HG03442 (cell line): ENCODE results near the gene FTSJ3.
A peak's percentile ranks its signal among the peaks of the same experiment; 100 is the strongest.
"Not testable (repeated sequence)": the region's sequence is repeated elsewhere in the genome, so short reads cannot be mapped to it uniquely, and the experiment has no call there.

ENCODE experiments used
- ATAC-seq: cut with Tn5 transposase; IDR thresholded peaks from one replicate; pipeline ENCODE4 v1.9.1; 2021; ENCODE audit warnings: mild to moderate bottlenecking, moderate library complexity; ENCODE audit not compliant: unreplicated experiment

FTSJ3 gene

GRCh38 chr17:63843910-63844677 lies 16.6 kb upstream of the FTSJ3 start:
- ATAC-seq, result no peak

DNA sequence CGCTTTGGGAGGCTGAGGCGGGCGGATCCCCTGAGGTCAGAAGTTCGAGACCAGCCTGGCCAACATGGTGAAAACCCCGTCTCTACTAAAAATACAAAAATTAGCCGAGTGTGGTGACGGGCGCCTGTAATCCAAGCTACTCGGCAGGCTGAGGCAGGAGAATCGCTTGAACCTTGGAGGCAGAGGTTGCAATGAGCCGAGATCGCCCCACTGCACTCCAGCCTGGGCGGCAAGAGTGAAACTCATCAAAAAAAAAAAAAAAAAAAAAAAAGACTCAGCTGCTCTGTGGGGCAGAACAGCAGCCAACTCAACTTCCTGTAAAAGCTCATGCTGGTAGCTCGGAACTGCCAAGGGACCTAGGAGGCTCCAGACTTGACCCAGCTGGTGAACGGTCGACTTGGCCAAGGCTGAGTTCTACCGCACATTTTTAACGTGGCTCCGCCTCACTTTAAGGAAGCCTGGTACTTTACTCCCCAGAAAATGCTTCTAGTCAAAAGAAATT lies 16.0 kb upstream of the FTSJ3 start:
- not testable (repeated sequence) for ATAC-seq

GRCh38 chr17:63842540-63843386 lies 15.3 kb upstream of the FTSJ3 start, which contains the start of gene SMARCD2:
Gene SMARCD2 (minus strand): TSS chr17:63842685. CDS start chr17:63842674, 11 bp downstream.
- ATAC-seq, result peak; percentile 71

GRCh38 chr17:63842173-63842539 lies 14.7 kb upstream of the FTSJ3 start:
- peak; percentile 19 for ATAC-seq

DNA sequence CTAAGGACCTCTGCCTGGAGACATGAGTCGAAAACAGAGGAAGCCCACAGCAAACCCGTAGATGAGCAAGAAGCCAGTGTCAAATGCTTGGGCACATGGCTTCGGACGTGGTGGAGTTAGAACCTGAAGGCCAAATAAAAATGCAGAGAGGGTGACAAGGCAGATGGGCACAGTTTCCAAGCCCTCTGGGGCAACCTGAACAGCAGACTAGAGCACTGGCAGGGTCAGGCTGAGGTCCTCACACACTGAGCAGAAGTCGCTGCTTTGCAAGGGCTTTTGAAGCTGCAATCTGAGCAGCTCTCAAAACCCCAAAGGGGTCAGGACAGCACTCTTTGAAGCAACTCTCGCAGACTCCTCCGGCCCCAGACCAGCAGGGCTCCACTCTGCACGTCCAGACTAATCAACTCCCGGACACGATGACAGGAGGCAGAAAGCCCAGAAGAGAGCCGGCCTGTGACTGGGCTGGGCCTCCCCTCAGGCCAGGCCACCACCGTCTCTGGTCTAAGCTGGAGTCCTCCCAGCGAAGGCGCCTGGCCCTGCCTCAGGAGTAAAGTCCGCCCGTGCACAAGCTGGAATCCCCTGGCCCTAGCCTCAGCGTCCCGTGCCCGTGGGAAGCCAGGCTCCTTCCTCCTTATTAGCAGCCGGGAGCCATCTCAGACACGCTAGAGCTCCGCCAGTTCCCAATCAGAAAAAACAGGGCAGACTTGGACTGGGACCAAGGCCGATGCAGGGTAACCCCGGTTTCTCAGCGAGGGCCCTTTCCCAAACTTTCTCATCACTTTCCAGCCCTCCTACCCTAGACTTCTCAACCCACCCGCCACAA lies 14.1 kb upstream of the FTSJ3 start:
- ATAC-seq, result no peak

DNA sequence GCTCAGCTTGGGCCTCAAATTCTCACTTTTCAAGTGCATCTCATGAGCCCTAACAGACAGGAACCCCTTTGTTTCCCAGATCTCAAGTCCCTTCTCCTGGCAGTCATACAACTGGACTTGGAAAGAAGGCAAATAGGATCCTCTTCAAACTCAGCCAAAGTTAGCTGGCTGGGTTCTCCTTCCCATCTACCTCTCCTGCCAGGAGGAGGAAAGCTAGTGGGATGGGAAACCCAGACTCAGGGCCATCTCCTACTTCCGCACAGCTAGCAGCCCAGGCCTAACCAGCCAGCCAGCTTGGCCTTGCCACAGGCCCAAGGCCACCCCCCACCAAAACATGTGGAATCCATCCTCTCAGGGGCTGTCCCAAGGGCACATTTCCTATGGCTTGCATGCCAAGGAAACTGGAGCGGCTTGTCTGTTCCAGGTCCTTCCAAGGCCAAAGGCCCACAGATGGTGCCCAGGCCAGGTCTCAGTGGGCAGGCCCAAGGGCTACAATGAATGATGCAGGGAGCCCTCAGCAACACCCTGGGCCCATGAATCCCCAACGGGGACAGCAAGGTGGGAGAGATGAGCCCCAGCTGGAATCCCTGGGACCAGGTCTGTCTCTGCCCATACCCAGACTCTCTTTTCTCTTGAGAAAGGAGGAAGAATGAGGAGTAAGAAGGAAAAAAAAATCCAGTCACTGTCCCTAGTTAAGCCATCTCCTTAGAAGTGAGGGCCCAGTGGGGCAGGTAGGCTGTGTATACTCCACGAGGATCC lies 13.3 kb upstream of the FTSJ3 start:
- no peak for ATAC-seq

DNA sequence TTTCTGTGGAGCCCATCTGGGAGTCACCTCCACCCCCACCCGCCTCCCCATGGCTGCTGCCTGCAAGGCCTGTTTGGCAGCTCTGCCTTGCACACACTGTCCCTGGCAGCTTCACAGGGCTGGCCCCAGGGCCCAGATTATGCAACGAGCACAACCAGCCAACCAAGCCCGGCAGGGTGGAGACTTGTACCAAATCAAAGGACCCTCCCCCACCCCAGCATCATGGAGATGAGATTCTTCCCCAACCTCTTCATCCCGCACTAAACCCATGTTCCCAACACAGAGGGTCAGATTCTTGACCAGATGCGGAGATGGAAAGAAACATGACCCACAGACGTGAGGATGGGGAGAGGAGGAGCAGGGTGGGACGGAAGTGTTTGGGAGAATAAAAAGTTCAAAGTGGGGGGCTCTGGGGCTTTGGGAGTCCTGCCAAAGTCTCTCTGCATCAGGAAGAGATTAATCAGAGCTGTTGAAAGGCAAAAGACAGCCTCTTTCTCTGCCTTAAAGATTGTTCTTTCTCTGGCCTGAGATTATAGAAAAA lies 11.2 kb upstream of the FTSJ3 start:
- no peak for ATAC-seq

DNA sequence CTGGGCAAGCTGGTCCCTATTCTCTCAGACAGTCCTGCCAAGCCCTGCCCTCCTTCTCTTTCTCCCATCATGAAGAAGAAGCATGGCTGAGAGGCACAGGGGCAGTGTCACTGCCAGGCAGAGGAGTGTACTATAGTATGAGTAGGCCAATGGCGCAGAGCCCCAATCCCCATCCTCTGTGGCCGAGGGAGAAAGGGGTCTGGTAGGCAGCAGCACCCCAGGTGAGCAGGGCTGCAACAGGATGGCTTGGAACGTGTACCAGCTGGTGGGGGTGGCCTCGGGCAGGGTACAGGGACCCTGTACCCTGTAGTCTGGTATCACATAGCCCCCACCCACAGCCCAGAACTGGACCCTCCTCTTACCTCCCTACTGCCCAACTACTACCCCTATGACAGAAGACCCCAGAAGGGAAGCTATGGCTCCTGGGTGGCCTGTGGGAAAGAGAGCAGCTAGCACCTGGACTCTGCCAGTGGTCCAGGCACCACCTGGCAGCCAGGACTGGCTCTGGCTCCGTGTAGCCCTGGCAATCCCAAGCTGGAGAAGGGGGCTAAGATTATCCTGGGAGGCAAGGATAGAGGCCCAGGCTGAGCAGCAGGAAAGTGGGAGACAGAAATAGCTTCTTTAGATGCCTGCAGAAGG lies 10.6 kb upstream of the FTSJ3 start:
- no peak for ATAC-seq

DNA sequence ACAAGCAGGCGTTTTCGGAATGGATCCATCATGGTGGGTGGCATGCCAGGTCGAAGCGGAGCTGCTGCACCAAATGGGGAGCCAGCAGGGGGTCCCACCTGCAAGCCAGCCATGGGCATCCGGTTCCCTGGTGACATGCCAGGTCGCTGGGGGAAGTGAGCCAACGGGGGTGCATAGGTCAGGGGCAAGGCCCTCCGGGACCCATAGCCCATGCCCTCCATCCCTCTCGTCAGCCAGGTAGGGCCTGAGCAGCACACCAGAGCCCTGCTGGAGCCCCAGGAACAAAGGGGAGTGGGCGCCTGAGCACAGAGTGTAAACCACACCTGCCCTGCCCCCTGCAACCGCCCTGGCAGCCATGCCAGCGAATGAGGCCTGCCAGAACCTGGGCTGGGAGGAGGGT lies 10.0 kb upstream of the FTSJ3 start:
- ATAC-seq, result no peak

DNA sequence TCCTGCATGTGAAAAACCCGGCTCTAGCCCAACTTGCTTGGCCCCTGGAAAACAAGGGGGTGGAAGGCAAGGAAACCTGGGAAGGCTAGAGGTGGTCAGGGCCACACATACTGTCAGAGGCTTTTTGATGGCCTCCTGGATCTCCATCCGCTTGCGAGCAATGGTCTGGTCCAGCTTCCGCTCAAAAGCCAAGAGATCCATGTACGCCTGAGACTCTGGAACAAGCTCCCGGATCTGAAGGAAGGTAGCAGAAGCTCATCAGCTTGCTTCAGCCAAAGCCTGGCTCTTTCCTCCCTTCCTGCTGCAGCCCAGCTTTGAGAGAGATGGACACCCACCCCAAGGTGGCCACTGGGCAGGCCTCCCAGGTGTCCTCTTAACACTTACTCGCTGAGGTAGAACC lies 9.3 kb upstream of the FTSJ3 start:
- ATAC-seq, result no peak

- no peak for ATAC-seq
These were observed 7.8 kb upstream of the FTSJ3 start for GRCh38 chr17:63835167-63835720.

GRCh38 chr17:63834431-63835166 lies 7.1 kb upstream of the FTSJ3 start:
- peak; percentile 65 for ATAC-seq

GRCh38 chr17:63833741-63834373 lies 6.4 kb upstream of the FTSJ3 start:
- ATAC-seq, result no peak

DNA sequence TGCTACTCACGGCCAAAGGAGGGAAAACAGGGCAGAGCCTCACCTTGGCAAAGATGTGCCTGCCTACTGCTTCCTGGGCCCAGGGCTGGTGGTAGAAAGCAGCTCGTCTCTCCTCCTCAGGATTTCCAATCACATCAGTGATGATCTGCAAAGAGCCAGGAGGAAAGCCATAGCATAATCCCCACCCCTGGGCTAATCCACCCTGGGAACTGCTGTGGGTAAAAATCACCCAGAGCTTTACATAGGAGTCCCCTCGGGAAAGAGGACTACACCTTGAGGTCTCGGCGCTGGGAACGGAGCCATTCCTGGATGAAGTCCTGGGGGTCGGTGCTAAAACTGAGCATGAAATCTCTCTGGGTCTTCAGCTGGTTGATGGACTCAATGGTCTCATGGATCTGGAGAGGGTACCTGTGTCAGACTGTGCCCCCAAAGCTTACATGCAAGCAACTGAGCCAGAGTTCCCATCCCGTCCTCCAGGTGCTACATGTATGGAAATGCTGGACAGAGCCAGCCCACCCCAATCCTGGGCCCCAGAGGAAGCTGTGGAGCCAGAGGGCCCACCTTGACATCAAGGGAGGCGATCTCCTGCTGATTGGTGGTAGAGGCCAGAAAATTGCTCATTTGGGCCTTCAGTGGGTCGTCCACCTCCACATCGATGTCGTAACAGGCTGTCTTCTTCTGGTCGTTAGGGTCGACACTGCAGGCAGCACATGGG lies 5.7 kb upstream of the FTSJ3 start:
- no peak for ATAC-seq

DNA sequence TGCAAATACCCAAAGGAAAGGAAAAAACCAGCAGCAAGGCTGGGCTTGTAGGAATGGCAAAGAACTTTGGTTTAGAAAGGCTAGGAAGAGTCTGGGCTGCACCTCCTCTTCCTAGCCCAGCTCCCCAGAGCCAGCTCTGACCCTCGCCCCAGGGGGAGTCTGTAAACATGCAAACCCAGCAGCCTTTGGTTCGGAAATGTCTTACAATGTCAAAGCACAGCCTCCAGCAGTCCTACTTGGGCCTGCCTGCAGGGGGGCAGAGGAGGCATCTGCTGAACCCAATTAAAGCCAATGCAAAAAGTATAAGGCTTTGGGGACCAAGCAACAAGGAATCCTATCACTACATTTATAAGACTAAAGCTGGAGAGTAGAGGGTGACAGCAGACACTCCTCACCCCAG lies 5.0 kb upstream of the FTSJ3 start:
- no peak for ATAC-seq

DNA sequence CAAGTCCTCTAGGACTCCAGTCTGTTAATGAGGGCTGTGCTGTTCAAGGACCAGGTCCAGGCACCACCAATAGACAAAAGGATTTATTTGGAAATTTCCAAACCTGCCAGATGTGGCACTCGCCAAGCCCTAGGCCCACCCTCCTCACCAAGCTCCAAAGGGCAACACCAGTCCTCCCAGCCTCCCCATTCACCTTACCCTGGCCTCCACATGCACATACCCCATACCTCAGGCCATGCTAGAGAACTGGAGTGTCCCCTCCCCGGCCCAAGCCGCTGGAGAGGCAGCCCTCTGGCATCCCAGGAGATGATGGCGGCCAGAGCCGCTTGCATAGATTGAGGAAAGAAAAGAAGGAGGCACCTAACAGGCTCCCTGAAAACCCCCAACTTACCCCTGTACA lies 4.6 kb upstream of the FTSJ3 start:
- ATAC-seq, result no peak

DNA sequence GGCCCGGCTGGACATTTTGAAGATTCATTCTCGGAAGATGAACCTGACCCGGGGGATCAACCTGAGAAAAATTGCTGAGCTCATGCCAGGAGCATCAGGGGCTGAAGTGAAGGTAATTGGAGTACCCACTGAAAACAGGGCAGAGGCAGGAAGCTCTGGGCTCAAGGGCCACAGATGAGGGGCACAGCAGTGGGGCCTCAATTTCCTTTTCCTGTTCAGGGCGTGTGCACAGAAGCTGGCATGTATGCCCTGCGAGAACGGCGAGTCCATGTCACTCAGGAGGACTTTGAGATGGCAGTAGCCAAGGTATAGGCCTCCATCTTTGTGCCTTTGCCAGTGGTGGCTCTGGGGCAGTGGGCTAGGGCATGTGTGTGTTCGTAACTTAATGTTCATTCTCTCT lies 4.0 kb upstream of the FTSJ3 start:
- ATAC-seq, result no peak
